Measurements from ENCODE around the gene TESPA1.
A peak's percentile ranks its signal among the peaks of the same experiment; 100 is the strongest.

TESPA1 gene

DNA sequence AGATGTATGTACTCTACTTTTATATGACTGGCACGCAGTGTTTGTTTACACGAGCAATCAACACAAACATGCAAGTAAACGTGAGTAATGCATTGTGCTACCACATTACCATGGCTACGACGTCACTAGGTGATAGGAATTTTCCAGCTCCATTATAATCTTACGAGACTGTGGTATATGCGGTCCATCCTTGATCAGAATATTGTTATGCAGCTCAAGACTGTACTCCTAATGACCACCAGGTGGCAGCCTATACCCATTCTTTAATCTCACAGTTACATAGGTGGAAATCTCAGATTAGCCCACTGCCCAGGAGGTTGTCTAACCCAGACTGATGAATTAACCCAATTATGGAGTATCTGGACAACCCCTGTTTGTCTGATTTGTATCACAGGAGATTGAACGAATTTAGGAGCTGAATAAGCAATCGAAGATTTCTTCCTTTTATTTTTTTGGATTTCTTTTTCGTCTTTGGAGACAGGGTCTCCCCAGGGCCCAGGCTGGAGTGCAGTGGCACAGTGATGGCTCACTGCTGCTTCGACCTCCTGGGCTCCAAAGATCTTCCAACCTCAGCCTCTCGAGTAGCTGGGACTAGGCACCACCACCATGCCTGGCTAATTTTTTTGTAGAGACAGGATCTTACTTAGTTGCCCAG, 8.7 kb upstream of the TESPA1 start:
- Histone ChIP-seq H3K27me3 (ENCODE audit: insufficient read depth, low read length) (no peaks in the 10 kb centered on the region), H3K4ac (ENCODE audit: low read depth, low read length) (no peak overlapping the region), H3K4me3 (ENCODE audit: low read depth, low read length) (no peak overlapping the region)

DNA sequence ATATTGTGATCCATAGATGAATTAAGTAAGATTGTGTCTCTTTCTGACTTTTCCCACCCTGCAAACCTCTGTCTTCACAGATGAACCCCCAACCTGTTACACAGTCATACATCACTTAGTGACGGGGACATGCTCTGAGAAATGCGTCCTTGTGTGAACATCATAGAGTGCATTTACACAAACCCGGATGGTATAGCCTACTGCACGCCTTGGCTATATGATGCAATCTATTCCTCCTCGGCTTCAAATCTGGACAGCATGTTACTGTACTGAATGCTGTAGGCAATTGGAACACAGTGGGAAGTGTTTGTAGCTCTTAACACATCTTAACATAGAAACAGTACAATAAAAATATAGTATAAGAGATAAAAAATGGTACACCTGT, 7.4 kb upstream of the TESPA1 start:
- H3K4ac ChIP-seq (ENCODE audit: low read depth, low read length) = no peak overlapping the region
- no peak overlapping the region for H4K91ac ChIP-seq (ENCODE audit: low read depth, low read length)
- no peak overlapping the region for H3K23ac ChIP-seq (ENCODE audit: low read length)
- no peak overlapping the region for H3K14ac ChIP-seq (ENCODE audit: low read length)
- no peak overlapping the region for H3K9ac ChIP-seq (ENCODE audit: low read length)
- no peak overlapping the region for H3K18ac ChIP-seq (ENCODE audit: low read length)
- H2BK5ac ChIP-seq (ENCODE audit: low read depth, low read length, poor library complexity) = no peak overlapping the region
- H3K79me1 ChIP-seq (ENCODE audit: low read length) = no peaks in the 10 kb centered on the region
- H3K27ac ChIP-seq (ENCODE audit: low read depth, low read length) = no peak overlapping the region
- no peak overlapping the region for H4K8ac ChIP-seq (ENCODE audit: low read depth, low read length)
- H2AFZ ChIP-seq (ENCODE audit: insufficient read depth, low read length, poor library complexity) = no peak overlapping the region
- H3K4me1 ChIP-seq (ENCODE audit: control insufficient read depth in 1 of 2, insufficient read depth in 2 of 2, low read length in 2 of 2) = no peaks in the 10 kb centered on the region
- H3K4me2 ChIP-seq (ENCODE audit: low read length) = no peak overlapping the region
- H3K36me3 ChIP-seq (ENCODE audit: control insufficient read depth in 1 of 2, insufficient read depth in 2 of 2, low read length in 2 of 2) = no peaks in the 10 kb centered on the region
- no peak overlapping the region for H2BK120ac ChIP-seq (ENCODE audit: insufficient read depth, low read length, poor library complexity)
- no peak overlapping the region for H2AK5ac ChIP-seq (ENCODE audit: low read length)
- H2BK12ac ChIP-seq (ENCODE audit: low read length) = no peak overlapping the region
- no peaks in the 10 kb centered on the region for H3K27me3 ChIP-seq (ENCODE audit: insufficient read depth, low read length)
- WGBS (ENCODE audit: extremely low coverage, insufficient coverage, insufficient read length) = no CpG with 5 or more reads among the region's 5 CpGs
- no peak overlapping the region for H3K4me3 ChIP-seq (ENCODE audit: low read depth, low read length)
- no peak overlapping the region for H4K12ac ChIP-seq (ENCODE audit: low read depth, low read length)
- no peaks in the 10 kb centered on the region for H3K9me3 ChIP-seq (ENCODE audit: insufficient read depth, low read depth, low read length)
- H3K79me2 ChIP-seq (ENCODE audit: control insufficient read depth, insufficient read depth, low read length, poor library complexity) = no peaks in the 10 kb centered on the region
- DNase-seq = no peak

More for the DNA sequence above, 8.7 kb upstream of the TESPA1 start:
- Histone ChIP-seq H2BK120ac (ENCODE audit: insufficient read depth, low read length, poor library complexity) (no peak overlapping the region), H3K9ac (ENCODE audit: low read length) (no peak overlapping the region), H3K9me3 (ENCODE audit: insufficient read depth, low read depth, low read length) (no peaks in the 10 kb centered on the region), H4K8ac (ENCODE audit: low read depth, low read length) (no peak overlapping the region), H2BK5ac (ENCODE audit: low read depth, low read length, poor library complexity) (no peak overlapping the region), H3K4me2 (ENCODE audit: low read length) (no peak overlapping the region), H3K4me1 (ENCODE audit: control insufficient read depth in 1 of 2, insufficient read depth in 2 of 2, low read length in 2 of 2) (no peaks in the 10 kb centered on the region), H3K18ac (ENCODE audit: low read length) (no peak overlapping the region), H4K91ac (ENCODE audit: low read depth, low read length) (no peak overlapping the region), H3K36me3 (ENCODE audit: control insufficient read depth in 1 of 2, insufficient read depth in 2 of 2, low read length in 2 of 2) (no peaks in the 10 kb centered on the region), H3K27ac (ENCODE audit: low read depth, low read length) (no peak overlapping the region), H3K79me1 (ENCODE audit: low read length) (no peaks in the 10 kb centered on the region), H3K14ac (ENCODE audit: low read length) (no peak overlapping the region), H3K23ac (ENCODE audit: low read length) (no peak overlapping the region), H4K12ac (ENCODE audit: low read depth, low read length) (no peak overlapping the region), H2AFZ (ENCODE audit: insufficient read depth, low read length, poor library complexity) (no peak overlapping the region), H2AK5ac (ENCODE audit: low read length) (no peak overlapping the region), H2BK12ac (ENCODE audit: low read length) (no peak overlapping the region), H3K79me2 (ENCODE audit: control insufficient read depth, insufficient read depth, low read length, poor library complexity) (no peaks in the 10 kb centered on the region)
- peak; percentile 72 to 88 for DNase-seq
- no CpG with 5 or more reads among the region's 12 CpGs for WGBS (ENCODE audit: extremely low coverage, insufficient coverage, insufficient read length)

DNA sequence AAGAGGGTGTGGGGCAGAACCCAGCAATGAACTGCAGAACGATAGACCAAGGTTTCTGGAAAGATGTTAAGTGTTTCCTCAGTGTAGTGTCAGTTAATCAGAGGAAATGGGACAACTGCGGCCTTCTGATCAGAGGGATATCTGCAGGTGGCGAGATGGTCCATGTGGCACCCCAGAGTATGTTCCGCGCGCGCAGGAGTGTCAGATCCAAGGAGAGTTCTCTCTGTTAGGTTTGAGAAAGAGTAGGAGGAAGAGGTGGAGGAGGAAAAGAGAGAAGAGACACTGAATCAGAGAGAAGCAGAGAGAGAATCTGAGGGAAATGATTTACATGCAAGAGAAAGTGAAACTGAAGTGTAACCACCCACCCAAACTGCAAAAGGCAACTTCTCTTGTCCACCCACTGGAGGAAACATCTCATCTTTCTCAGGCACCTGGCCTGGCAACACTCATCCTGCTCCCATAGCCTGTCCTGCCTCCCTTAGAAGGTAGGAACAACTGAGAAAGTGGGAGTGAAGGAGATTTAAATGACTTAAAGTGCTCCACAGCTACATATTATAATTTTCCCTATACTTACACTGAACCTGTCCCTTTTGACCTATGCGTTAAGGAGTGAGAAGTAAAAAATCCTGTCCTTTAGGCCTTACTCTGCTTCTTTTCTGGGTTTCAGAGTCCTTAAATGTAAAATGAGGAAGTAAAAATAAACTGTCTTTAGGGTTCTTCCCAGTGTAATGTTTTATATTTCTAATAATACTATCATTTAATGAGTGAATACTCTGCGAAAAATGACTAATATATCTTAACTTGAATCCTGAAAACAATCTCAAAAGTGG, 6.8 kb upstream of the TESPA1 start:
- WGBS (ENCODE audit: extremely low coverage, insufficient coverage, insufficient read length) = no CpG with 5 or more reads among the region's 9 CpGs
- no peak overlapping the region for H3K4me2 ChIP-seq (ENCODE audit: low read length)

DNA sequence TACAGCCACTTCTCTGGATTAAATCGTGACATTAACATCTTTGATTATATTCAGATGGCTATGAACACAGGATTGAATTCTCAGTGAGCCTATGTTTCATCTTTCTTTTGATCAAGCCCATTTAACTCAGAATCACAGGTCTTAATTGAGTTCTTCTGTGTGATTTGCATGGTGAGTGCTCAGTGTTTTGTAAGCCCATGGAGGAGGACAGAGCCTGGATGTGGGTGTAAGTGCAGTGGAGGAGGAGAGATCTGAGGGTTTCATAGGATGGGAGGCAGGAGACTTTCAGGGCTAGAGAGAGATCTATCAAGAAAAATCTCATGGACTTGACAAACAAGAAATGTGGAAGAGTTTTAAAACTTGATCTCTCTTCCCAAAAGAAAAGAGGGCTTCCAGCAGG, 5.3 kb upstream of the TESPA1 start:
- Histone ChIP-seq H2AFZ (ENCODE audit: insufficient read depth, low read length, poor library complexity) (no peak overlapping the region), H3K4me3 (ENCODE audit: low read depth, low read length) (no peak overlapping the region), H3K9ac (ENCODE audit: low read length) (no peak overlapping the region), H3K36me3 (ENCODE audit: control insufficient read depth in 1 of 2, insufficient read depth in 2 of 2, low read length in 2 of 2) (no peaks in the 10 kb centered on the region), H2AK5ac (ENCODE audit: low read length) (no peak overlapping the region), H4K91ac (ENCODE audit: low read depth, low read length) (no peak overlapping the region), H3K79me2 (ENCODE audit: control insufficient read depth, insufficient read depth, low read length, poor library complexity) (no peaks in the 10 kb centered on the region), H3K4ac (ENCODE audit: low read depth, low read length) (no peak overlapping the region), H3K14ac (ENCODE audit: low read length) (no peak overlapping the region), H2BK120ac (ENCODE audit: insufficient read depth, low read length, poor library complexity) (no peak overlapping the region), H4K12ac (ENCODE audit: low read depth, low read length) (no peak overlapping the region), H3K27ac (ENCODE audit: low read depth, low read length) (no peak overlapping the region), H2BK12ac (ENCODE audit: low read length) (no peak overlapping the region), H2BK5ac (ENCODE audit: low read depth, low read length, poor library complexity) (no peak overlapping the region), H4K8ac (ENCODE audit: low read depth, low read length) (no peak overlapping the region), H3K27me3 (ENCODE audit: insufficient read depth, low read length) (no peaks in the 10 kb centered on the region), H3K18ac (ENCODE audit: low read length) (no peak overlapping the region), H3K4me2 (ENCODE audit: low read length) (no peak overlapping the region), H3K23ac (ENCODE audit: low read length) (no peak overlapping the region), H3K79me1 (ENCODE audit: low read length) (no peaks in the 10 kb centered on the region), H3K4me1 (ENCODE audit: control insufficient read depth in 1 of 2, insufficient read depth in 2 of 2, low read length in 2 of 2) (no peaks in the 10 kb centered on the region), H3K9me3 (ENCODE audit: insufficient read depth, low read depth, low read length) (no peaks in the 10 kb centered on the region)
- no CpG with 5 or more reads among the region's 1 CpG for WGBS (ENCODE audit: extremely low coverage, insufficient coverage, insufficient read length)
- DNase-seq = no peak

More for the DNA sequence above, 6.8 kb upstream of the TESPA1 start:
- Histone ChIP-seq H3K9me3 (ENCODE audit: insufficient read depth, low read depth, low read length) (no peaks in the 10 kb centered on the region), H4K8ac (ENCODE audit: low read depth, low read length) (no peak overlapping the region), H2BK12ac (ENCODE audit: low read length) (no peak overlapping the region), H2AK5ac (ENCODE audit: low read length) (no peak overlapping the region), H3K79me2 (ENCODE audit: control insufficient read depth, insufficient read depth, low read length, poor library complexity) (no peaks in the 10 kb centered on the region), H3K27ac (ENCODE audit: low read depth, low read length) (no peak overlapping the region), H3K4me3 (ENCODE audit: low read depth, low read length) (no peak overlapping the region), H2BK120ac (ENCODE audit: insufficient read depth, low read length, poor library complexity) (no peak overlapping the region), H3K27me3 (ENCODE audit: insufficient read depth, low read length) (no peaks in the 10 kb centered on the region), H4K91ac (ENCODE audit: low read depth, low read length) (no peak overlapping the region), H3K4me1 (ENCODE audit: control insufficient read depth in 1 of 2, insufficient read depth in 2 of 2, low read length in 2 of 2) (no peaks in the 10 kb centered on the region), H4K12ac (ENCODE audit: low read depth, low read length) (no peak overlapping the region), H3K9ac (ENCODE audit: low read length) (no peak overlapping the region), H3K4ac (ENCODE audit: low read depth, low read length) (no peak overlapping the region), H3K18ac (ENCODE audit: low read length) (no peak overlapping the region), H3K14ac (ENCODE audit: low read length) (no peak overlapping the region), H3K79me1 (ENCODE audit: low read length) (no peaks in the 10 kb centered on the region), H3K23ac (ENCODE audit: low read length) (no peak overlapping the region), H2BK5ac (ENCODE audit: low read depth, low read length, poor library complexity) (no peak overlapping the region), H2AFZ (ENCODE audit: insufficient read depth, low read length, poor library complexity) (no peak overlapping the region), H3K36me3 (ENCODE audit: control insufficient read depth in 1 of 2, insufficient read depth in 2 of 2, low read length in 2 of 2) (no peaks in the 10 kb centered on the region)
- DNase-seq = no peak
